Stimulated activated effector memory CD8-positive, alpha-beta T cell treated with anti-CD3 and anti-CD28 coated beads, Interleukin-12 subunit alpha, Interleukin-12 subunit beta, amount 100 ng/mL, for 72 hours (primary cell): ENCODE measurements around the gene GRIK2.
"Not testable (repeated sequence)": the region's sequence is repeated elsewhere in the genome, so short reads cannot be mapped to it uniquely, and the experiment has no call there.

ENCODE experiments used
- ATAC-seq: fragments of 150-1000 bp; cut with Tn5 transposase; 2 replicates; pipeline ENCODE4 v1.10.0; 2021
- DNase-seq, 2 donors: peaks; one replicate each; pipeline ENCODE4 v3.0.0; 2021 to 2022; ENCODE audit warnings: low spot score in 2 of 2
- H3K27ac Mint-ChIP-seq: one replicate; pipeline ENCODE4 v1.8.0; 2022; ENCODE audit warnings: mild to moderate bottlenecking, mixed read lengths
- H3K36me3 Mint-ChIP-seq: one replicate; pipeline ENCODE4 v1.8.0; 2022; ENCODE audit warnings: mild to moderate bottlenecking, mixed read lengths
- H3K4me1 Mint-ChIP-seq: one replicate; pipeline ENCODE4 v1.8.0; 2022; ENCODE audit warnings: mixed read lengths
- H3K4me3 Mint-ChIP-seq: one replicate; pipeline ENCODE4 v1.8.0; 2022; ENCODE audit warnings: mild to moderate bottlenecking, mixed read lengths
- H3K9me3 Mint-ChIP-seq: one replicate; pipeline ENCODE4 v1.8.0; 2022; ENCODE audit warnings: mixed read lengths

The GRIK2 gene

GRCh38 chr6:101393251-101393828 lies at the start of gene GRIK2:
Gene GRIK2 (plus strand): TSS chr6:101393708.
- H3K4me1 Mint-ChIP-seq: no peaks in the 10 kb centered on the region
- H3K36me3 Mint-ChIP-seq: no peaks in the 10 kb centered on the region
- DNase-seq (no peak), ATAC-seq (no peak)
- H3K9me3 Mint-ChIP-seq: no peaks in the 10 kb centered on the region
- no peak within 1 kb of the TSS for H3K27ac Mint-ChIP-seq
- no peak within 1 kb of the TSS for H3K4me3 Mint-ChIP-seq

GRCh38 chr6:101344885-101345284 lies 48.6 kb upstream of the GRIK2 start:
- Mint-ChIP-seq H3K4me3 (no peak overlapping the region), H3K9me3 (peaks cover 9% of the 10 kb centered on the region), H3K4me1 (no peaks in the 10 kb centered on the region), H3K27ac (no peak overlapping the region), H3K36me3 (no peaks in the 10 kb centered on the region)
- DNase-seq (no peak), ATAC-seq (no peak)

GRCh38 chr6:101348816-101349215 lies 44.7 kb upstream of the GRIK2 start:
- no peak for ATAC-seq
- Mint-ChIP-seq H3K4me1 (no peaks in the 10 kb centered on the region), H3K27ac (no peak overlapping the region), H3K4me3 (no peak overlapping the region), H3K36me3 (no peaks in the 10 kb centered on the region), H3K9me3 (peaks cover 8% of the 10 kb centered on the region)
- no peak for DNase-seq

GRCh38 chr6:101350631-101351030 lies 42.9 kb upstream of the GRIK2 start:
- H3K9me3 Mint-ChIP-seq: peaks cover 12% of the 10 kb centered on the region
- not testable (repeated sequence) for H3K4me1 Mint-ChIP-seq, DNase-seq, H3K4me3 Mint-ChIP-seq, H3K36me3 Mint-ChIP-seq, ATAC-seq, H3K27ac Mint-ChIP-seq

DNA sequence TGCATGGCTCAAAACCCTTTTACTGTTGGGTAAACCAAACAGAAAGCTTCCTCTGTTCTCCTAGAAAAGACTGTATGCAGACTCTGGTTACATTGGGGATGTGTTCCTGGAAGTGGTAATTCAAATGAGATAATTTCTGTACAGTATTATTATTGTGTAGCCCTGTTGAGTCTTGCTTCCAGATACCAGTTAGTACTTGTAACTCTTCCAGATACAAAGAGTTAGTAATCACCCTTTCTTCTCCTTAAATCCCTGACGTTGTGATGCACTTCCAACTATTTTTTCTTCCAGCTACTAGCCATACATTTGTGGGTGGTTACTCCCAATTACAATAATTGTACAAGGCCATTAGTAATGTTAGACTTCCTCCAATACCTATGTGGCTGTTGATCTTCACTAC lies 42.3 kb upstream of the GRIK2 start:
- H3K4me1 Mint-ChIP-seq: no peaks in the 10 kb centered on the region
- H3K27ac Mint-ChIP-seq: no peak overlapping the region
- H3K4me3 Mint-ChIP-seq: no peak overlapping the region
- H3K9me3 Mint-ChIP-seq: peaks cover 12% of the 10 kb centered on the region
- no peaks in the 10 kb centered on the region for H3K36me3 Mint-ChIP-seq
- DNase-seq (no peak), ATAC-seq (no peak)

GRCh38 chr6:101352316-101352715 lies 41.2 kb upstream of the GRIK2 start:
- Mint-ChIP-seq H3K4me1 (no peaks in the 10 kb centered on the region), H3K27ac (no peak overlapping the region), H3K9me3 (peaks cover 8% of the 10 kb centered on the region), H3K4me3 (no peak overlapping the region), H3K36me3 (no peaks in the 10 kb centered on the region)
- ATAC-seq (no peak), DNase-seq (no peak)

- Mint-ChIP-seq H3K4me1 (no peaks in the 10 kb centered on the region), H3K9me3 (peaks cover 5% of the 10 kb centered on the region), H3K36me3 (no peaks in the 10 kb centered on the region), H3K4me3 (no peak overlapping the region), H3K27ac (no peak overlapping the region)
- ATAC-seq: no peak
- DNase-seq: no peak
These were observed 28.3 kb upstream of the GRIK2 start for GRCh38 chr6:101365181-101365580.

GRCh38 chr6:101379926-101380325 lies 13.6 kb upstream of the GRIK2 start:
- Mint-ChIP-seq H3K4me3 (no peak overlapping the region), H3K9me3 (peaks cover 14% of the 10 kb centered on the region), H3K36me3 (no peaks in the 10 kb centered on the region), H3K27ac (no peak overlapping the region), H3K4me1 (no peaks in the 10 kb centered on the region)
- DNase-seq (no peak), ATAC-seq (no peak)

DNA sequence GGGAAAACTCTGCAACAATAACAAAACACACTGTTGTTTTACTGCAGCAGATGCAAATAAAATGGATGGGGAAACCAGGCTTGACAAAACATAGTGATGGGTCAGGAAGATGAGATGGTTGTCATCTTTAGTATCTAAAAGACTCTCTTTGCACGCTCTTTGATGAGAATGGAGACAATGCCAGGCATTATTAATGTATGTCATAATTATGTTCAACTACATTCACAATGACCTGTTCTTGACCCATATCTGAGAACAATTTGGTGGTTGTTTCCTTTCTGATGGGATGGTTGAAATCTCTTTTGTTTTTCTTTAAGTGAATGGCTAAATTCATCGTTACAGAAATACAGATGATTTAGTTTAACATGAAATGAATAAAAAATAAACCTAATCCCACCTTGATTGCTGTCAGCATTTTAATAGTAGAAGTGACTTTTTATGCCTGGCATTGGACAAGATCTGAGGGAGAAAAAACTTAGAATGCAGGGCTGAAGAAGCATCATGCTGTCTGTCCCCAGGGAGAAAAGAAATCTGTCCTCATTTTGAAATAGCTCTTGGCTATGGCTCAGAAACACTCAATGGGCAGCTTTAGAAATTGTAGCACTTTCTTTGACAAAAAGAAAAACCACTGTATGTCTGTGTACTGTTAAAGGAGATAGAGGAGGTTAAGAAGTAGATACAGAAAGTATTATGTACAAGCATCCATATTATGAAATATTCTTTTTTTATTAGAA lies 12.4 kb upstream of the GRIK2 start:
- Mint-ChIP-seq H3K36me3 (no peaks in the 10 kb centered on the region), H3K4me1 (no peaks in the 10 kb centered on the region), H3K4me3 (no peak overlapping the region), H3K27ac (no peak overlapping the region), H3K9me3 (peaks cover 8% of the 10 kb centered on the region)
- ATAC-seq (no peak), DNase-seq (no peak)

GRCh38 chr6:101383747-101384146 lies 9.8 kb upstream of the GRIK2 start:
- not testable (repeated sequence) for H3K36me3 Mint-ChIP-seq, DNase-seq, H3K4me3 Mint-ChIP-seq, H3K27ac Mint-ChIP-seq, H3K4me1 Mint-ChIP-seq, ATAC-seq
- H3K9me3 Mint-ChIP-seq: peaks cover 10% of the 10 kb centered on the region

DNA sequence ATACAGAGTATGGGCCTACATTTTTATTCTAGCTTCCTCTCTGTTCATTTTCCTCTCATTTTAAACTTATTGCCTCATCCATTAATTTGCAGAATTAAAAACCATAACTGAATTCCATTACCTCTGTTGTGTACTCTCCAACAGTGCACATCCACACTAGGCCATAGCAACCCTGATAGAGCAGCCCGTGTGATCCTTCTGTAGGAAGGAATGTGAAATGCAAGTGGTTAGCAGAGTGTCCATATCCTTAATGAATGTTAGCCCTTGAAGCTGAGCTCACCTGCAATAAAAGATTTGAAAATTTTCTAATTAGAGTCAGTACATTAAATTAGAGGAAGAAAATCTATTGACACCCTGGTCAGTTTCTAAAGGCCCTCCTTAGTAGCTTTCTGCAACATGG lies 6.5 kb upstream of the GRIK2 start:
- no peak for DNase-seq
- no peaks in the 10 kb centered on the region for H3K4me1 Mint-ChIP-seq
- H3K4me3 Mint-ChIP-seq: no peak overlapping the region

DNA sequence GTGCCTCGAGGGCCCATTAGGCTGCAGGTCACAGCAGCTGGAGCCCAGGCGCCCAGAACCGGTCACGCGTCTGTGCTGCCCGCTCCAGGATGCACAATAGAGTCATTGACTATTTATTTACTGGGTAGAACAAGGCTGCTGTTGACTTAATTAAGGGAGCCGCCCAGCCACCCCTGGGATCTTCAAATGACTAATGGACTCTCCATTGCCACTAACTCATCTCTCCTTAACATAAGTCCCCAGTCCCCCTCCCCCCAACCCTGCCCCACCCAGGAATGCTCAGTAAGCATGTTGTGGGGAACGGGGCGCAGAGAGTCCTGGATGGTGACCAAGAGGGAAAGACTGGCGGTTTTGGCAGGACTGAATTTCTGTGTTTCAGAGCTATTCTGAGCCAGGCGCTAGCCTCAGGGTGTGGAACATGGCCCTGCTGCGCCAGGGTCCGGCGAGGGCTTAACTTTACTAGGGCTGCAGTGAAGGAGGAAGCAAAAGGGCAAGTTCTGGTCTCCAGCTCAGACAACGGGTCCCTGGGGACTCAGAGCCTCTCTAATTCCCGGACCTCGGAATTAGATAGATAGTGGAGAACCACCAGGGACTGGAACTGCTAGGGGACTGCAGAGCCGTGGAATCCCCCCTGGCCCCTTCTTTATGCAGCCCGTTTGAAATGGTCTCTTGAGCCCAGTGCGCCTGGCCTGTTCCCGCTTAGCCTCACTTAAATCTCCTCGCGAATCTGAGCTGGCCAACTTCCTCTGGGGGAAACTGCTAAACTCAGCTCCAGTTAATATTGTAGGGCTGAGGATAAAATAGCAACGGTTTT lies 1.5 kb upstream of the GRIK2 start:
- no peak overlapping the region for H3K4me3 Mint-ChIP-seq
- no peak overlapping the region for H3K27ac Mint-ChIP-seq
- DNase-seq (no peak), ATAC-seq (no peak)
- no peaks in the 10 kb centered on the region for H3K4me1 Mint-ChIP-seq
- H3K9me3 Mint-ChIP-seq: peaks cover 2% of the 10 kb centered on the region
- no peaks in the 10 kb centered on the region for H3K36me3 Mint-ChIP-seq

More for the DNA sequence above, 6.5 kb upstream of the GRIK2 start:
- no peaks in the 10 kb centered on the region for H3K36me3 Mint-ChIP-seq
- H3K9me3 Mint-ChIP-seq: peaks cover 10% of the 10 kb centered on the region
- H3K27ac Mint-ChIP-seq: no peak overlapping the region
- no peak for ATAC-seq

DNA sequence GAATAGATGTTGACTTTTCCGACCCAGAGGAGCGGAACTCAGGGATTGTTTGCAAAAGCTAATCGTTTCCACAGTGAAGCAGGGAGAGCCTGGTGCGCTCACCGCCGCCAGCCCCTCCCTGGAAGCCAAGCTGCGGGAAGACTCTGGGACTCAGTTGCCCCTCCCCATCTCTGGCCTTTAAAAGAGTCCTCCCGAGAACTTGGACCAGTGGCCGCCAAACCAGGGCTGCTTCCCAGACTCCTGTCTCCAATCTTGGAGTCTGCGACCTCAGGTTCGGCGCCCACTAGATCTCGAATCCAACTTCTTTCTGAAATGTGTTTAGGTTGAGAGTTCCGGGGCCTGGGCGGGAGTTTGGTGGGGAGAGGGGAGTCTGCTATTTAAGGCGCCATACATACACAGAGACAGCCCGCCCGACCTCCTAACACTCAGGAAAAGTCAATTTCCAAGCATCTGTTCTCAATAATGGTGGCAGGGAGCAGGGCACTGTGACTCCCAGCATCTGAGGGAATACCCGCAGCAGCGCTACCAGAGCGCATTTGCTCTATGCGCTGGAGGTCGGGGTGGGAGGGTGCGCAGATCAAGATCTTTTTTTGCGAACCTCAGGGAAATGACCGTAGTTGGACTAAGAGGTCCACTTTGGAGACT lies 800 bp upstream of the GRIK2 start:
- no peaks in the 10 kb centered on the region for H3K36me3 Mint-ChIP-seq
- ATAC-seq: no peak
- DNase-seq: no peak
- no peaks in the 10 kb centered on the region for H3K9me3 Mint-ChIP-seq
- no peaks in the 10 kb centered on the region for H3K4me1 Mint-ChIP-seq
- H3K4me3 Mint-ChIP-seq: no peak overlapping the region
- no peak overlapping the region for H3K27ac Mint-ChIP-seq

- Mint-ChIP-seq H3K4me1 (no peaks in the 10 kb centered on the region), H3K27ac (no peak overlapping the region), H3K36me3 (no peaks in the 10 kb centered on the region), H3K4me3 (no peak overlapping the region), H3K9me3 (no peaks in the 10 kb centered on the region)
- ATAC-seq: no peak
- no peak for DNase-seq
These were observed 332 bp downstream of the GRIK2 start for GRCh38 chr6:101393829-101394251.

DNA sequence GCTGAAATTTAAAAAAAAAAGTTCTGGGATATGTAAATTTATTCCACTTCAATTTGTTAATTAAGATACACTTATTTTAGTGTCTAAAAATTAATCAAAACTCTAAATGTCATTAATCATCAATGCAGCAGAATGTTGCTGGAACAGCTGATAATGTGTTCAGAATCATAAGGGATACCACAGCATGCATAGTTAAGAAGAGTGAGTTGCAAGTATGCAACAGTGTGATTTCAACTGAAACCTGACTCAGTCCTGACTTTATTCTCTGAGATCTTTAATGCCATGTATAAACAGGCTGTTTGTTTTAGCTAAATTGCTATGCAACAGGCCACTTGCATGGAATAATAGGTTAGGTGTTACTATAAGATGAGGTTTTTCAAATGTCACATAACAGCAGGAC lies 1.4 kb downstream of the GRIK2 start:
- Mint-ChIP-seq H3K4me1 (no peaks in the 10 kb centered on the region), H3K36me3 (no peaks in the 10 kb centered on the region), H3K27ac (no peak overlapping the region), H3K9me3 (no peaks in the 10 kb centered on the region), H3K4me3 (no peak overlapping the region)
- ATAC-seq: no peak
- no peak for DNase-seq
